Neural cell (in vitro differentiated cells): ENCODE results near the gene TENM3. TPM values are rescaled to one million over a fixed set of nuclear protein-coding genes. Genes with fewer than 3 reads are reported as not detected.

Experiments
- H2AFZ ChIP-seq: fragments of 200-600, 300-800 bp; sonication (generic), shearing (Covaris generic); 2 replicates; pipeline ENCODE4 v1.6.0; 2014; ENCODE audit warnings: low read depth, mild to moderate bottlenecking, antibody characterized with exemption, low read length, moderate library complexity
- H3F3A ChIP-seq: fragments of 200-600 bp; shearing (Covaris generic); 2 replicates; pipeline ENCODE4 v1.6.1; 2016; ENCODE audit warnings: mild to moderate bottlenecking, moderate library complexity, mixed read lengths, antibody characterized with exemption, low read length; ENCODE audit not compliant: insufficient read depth, poor library complexity, severe bottlenecking
- H3K27ac ChIP-seq: fragments of 200-600, 300-800 bp; sonication (generic), shearing (Covaris generic); 2 replicates; pipeline ENCODE4 v1.5.1; 2014; ENCODE audit warnings: mild to moderate bottlenecking, low read length, moderate library complexity
- H3K27me3 ChIP-seq: fragments of 300-800, 200-600 bp; sonication (generic), shearing (Covaris generic); 2 replicates; pipeline ENCODE4 v1.6.0; 2014; ENCODE audit warnings: mild to moderate bottlenecking, low read depth, low read length, moderate library complexity; ENCODE audit not compliant: insufficient read depth
- H3K36me3 ChIP-seq: fragments of 300-800, 200-600 bp; sonication (generic), shearing (Covaris generic); 2 replicates; pipeline ENCODE4 v1.5.1; 2014; ENCODE audit warnings: mild to moderate bottlenecking, antibody characterized with exemption, low read length, moderate library complexity; ENCODE audit not compliant: insufficient read depth
- H3K4me2 ChIP-seq: fragments of 300-800, 200-600 bp; sonication (generic), shearing (Covaris generic); 2 replicates; pipeline ENCODE4 v1.6.0; 2014; ENCODE audit warnings: mild to moderate bottlenecking, low read length
- H3K4me3 ChIP-seq: fragments of 300-800, 200-600 bp; sonication (generic), shearing (Covaris generic); 2 replicates; pipeline ENCODE4 v1.5.1; 2014; ENCODE audit warnings: mild to moderate bottlenecking, low read length, moderate library complexity
- H3K79me2 ChIP-seq: fragments of 200-600 bp; shearing (Covaris generic); replicated peaks from 2 replicates; pipeline ENCODE4 v1.6.0; 2014; ENCODE audit warnings: mild to moderate bottlenecking, low read length, moderate library complexity; ENCODE audit not compliant: insufficient read depth
- H3K9ac ChIP-seq: fragments of 300-800, 200-600 bp; sonication (generic), shearing (Covaris generic); 2 replicates; pipeline ENCODE4 v1.6.1; 2016; ENCODE audit warnings: mild to moderate bottlenecking, low read length, mixed read lengths
- H3K9me2 ChIP-seq: fragments of 200-600 bp; shearing (Covaris generic); 2 replicates; pipeline ENCODE4 v1.6.1; 2016; ENCODE audit warnings: mild to moderate bottlenecking, low read length, mixed read lengths; ENCODE audit not compliant: insufficient read depth
- H3K9me3 ChIP-seq: fragments of 200-600, 300-800 bp; sonication (generic), shearing (Covaris generic); 2 replicates; pipeline ENCODE4 v1.6.1; 2016; ENCODE audit warnings: mild to moderate bottlenecking, mixed run types, low read length, moderate library complexity, mixed read lengths
- H4K20me1 ChIP-seq: fragments of 200-600 bp; shearing (Covaris generic); 2 replicates; pipeline ENCODE4 v1.6.1; 2016; ENCODE audit warnings: mild to moderate bottlenecking, mixed run types; ENCODE audit not compliant: insufficient read depth
- EP300 ChIP-seq: fragments of 450-650 bp; conservative IDR thresholded peaks from 2 replicates; pipeline ENCODE4 v1.6.1; 2014; ENCODE audit warnings: antibody characterized with exemption, mild to moderate bottlenecking, moderate library complexity; ENCODE audit not compliant: poor library complexity, severe bottlenecking
- EZH2 ChIP-seq: fragments of 200-600, 300-800 bp; shearing (Covaris generic), sonication (generic); IDR thresholded peaks from 2 replicates; pipeline ENCODE4 v1.6.1; 2014; ENCODE audit warnings: antibody characterized with exemption, low read length, borderline replicate concordance, mild to moderate bottlenecking; ENCODE audit not compliant: insufficient read depth, poor library complexity, severe bottlenecking
- MXI1 ChIP-seq: fragments of 450-650 bp; conservative IDR thresholded peaks from 2 replicates; pipeline ENCODE4 v1.6.1; 2014; ENCODE audit warnings: antibody characterized with exemption, mild to moderate bottlenecking; ENCODE audit not compliant: poor library complexity, severe bottlenecking
- POLR2AphosphoS5 ChIP-seq: IDR thresholded peaks from 2 replicates; pipeline ENCODE4 v1.6.1; 2012
- RAD21 ChIP-seq: fragments of 450-650 bp; conservative IDR thresholded peaks from 2 replicates; pipeline ENCODE4 v1.6.1; 2014; ENCODE audit warnings: antibody characterized with exemption, mild to moderate bottlenecking, moderate library complexity
- SMC3 ChIP-seq: fragments of 450-650 bp; conservative IDR thresholded peaks from 2 replicates; pipeline ENCODE4 v1.6.1; 2014; ENCODE audit warnings: antibody characterized with exemption, mild to moderate bottlenecking, moderate library complexity; ENCODE audit not compliant: poor library complexity
- TAF1 ChIP-seq: IDR thresholded peaks from 2 replicates; pipeline ENCODE4 v1.6.1; 2012; ENCODE audit warnings: low read depth
- polyA plus RNA-seq: library from polyadenylated mRNA; depleted of rRNA; stranded (reverse); fragments of >200 nt; gene quantifications from 2 replicates; pipeline ENCODE4 v1.2.3, GENCODE V29; 2014
- TF ChIP-seq, protein P1 (sequence below): fragments of 450-650 bp; IDR thresholded peaks from 2 replicates; pipeline ENCODE4 v1.5.1; 2014; ENCODE audit warnings: antibody characterized with exemption, mild to moderate bottlenecking, moderate library complexity; ENCODE audit not compliant: poor library complexity, severe bottlenecking
- TF ChIP-seq, protein P2 (sequence below): IDR thresholded peaks from 2 replicates; pipeline ENCODE4 v1.6.1; 2012; ENCODE audit warnings: borderline replicate concordance

Gene TENM3
- polyA plus RNA-seq, 1 donor from 2014 or later, result 7.3 TPM

DNA sequence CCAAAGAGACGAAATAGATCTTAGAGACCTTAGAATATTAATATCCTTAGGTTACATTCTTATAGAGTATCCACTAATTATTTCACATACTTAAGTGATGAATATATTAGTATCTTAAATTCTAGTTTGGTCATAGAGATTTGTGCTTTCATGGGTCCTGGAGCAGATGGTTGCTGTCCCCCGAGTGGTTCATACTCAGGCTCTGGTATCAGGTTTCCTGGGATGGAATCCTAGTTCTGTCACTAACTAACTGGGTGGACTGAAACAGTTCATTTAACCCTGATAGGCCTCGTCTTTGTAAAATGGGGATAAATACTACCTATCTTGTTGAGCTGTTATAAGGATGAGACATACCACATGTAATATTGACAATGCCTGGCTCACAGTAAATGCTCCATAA lies 264.6 kb downstream of the TENM3 start:
- H3K79me2 ChIP-seq, result peaks cover 7% of the 10 kb centered on the region

DNA sequence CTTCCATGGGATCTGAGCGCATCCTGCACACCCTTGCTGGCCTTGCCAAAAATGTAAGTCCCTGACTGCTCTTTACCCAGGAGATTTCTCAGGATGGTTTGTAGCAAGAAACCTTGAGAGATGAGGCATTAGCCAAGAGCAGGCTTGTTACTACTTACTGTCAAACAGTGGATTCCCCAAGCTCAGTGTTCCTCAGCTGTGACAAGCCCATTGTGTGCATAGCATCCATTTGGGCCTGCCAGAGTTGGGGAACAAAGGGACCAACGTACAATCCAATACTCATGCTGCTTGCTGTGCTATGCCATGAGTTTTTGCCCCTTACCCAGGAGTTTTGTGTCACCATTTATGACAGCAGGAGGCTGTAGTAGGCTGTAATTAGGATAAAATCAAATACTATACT lies 267.6 kb downstream of the TENM3 start:
- Histone ChIP-seq H3K4me2 (no peak overlapping the region), H3K9me3 (no peaks in the 10 kb centered on the region), H3K9ac (no peak overlapping the region), H3K36me3 (no peaks in the 10 kb centered on the region), H2AFZ (no peak overlapping the region), H3K27ac (no peak overlapping the region), H3K79me2 (peaks cover 2% of the 10 kb centered on the region), H3K4me3 (no peak overlapping the region), H3K9me2 (no peaks in the 10 kb centered on the region), H3F3A (no peaks in the 10 kb centered on the region), H4K20me1 (no peaks in the 10 kb centered on the region), H3K27me3 (no peaks in the 10 kb centered on the region)
- TF ChIP-seq, protein P1, sequence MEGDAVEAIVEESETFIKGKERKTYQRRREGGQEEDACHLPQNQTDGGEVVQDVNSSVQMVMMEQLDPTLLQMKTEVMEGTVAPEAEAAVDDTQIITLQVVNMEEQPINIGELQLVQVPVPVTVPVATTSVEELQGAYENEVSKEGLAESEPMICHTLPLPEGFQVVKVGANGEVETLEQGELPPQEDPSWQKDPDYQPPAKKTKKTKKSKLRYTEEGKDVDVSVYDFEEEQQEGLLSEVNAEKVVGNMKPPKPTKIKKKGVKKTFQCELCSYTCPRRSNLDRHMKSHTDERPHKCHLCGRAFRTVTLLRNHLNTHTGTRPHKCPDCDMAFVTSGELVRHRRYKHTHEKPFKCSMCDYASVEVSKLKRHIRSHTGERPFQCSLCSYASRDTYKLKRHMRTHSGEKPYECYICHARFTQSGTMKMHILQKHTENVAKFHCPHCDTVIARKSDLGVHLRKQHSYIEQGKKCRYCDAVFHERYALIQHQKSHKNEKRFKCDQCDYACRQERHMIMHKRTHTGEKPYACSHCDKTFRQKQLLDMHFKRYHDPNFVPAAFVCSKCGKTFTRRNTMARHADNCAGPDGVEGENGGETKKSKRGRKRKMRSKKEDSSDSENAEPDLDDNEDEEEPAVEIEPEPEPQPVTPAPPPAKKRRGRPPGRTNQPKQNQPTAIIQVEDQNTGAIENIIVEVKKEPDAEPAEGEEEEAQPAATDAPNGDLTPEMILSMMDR, result no peak
- TF ChIP-seq SMC3, result no peak
- TF ChIP-seq, protein P2, sequence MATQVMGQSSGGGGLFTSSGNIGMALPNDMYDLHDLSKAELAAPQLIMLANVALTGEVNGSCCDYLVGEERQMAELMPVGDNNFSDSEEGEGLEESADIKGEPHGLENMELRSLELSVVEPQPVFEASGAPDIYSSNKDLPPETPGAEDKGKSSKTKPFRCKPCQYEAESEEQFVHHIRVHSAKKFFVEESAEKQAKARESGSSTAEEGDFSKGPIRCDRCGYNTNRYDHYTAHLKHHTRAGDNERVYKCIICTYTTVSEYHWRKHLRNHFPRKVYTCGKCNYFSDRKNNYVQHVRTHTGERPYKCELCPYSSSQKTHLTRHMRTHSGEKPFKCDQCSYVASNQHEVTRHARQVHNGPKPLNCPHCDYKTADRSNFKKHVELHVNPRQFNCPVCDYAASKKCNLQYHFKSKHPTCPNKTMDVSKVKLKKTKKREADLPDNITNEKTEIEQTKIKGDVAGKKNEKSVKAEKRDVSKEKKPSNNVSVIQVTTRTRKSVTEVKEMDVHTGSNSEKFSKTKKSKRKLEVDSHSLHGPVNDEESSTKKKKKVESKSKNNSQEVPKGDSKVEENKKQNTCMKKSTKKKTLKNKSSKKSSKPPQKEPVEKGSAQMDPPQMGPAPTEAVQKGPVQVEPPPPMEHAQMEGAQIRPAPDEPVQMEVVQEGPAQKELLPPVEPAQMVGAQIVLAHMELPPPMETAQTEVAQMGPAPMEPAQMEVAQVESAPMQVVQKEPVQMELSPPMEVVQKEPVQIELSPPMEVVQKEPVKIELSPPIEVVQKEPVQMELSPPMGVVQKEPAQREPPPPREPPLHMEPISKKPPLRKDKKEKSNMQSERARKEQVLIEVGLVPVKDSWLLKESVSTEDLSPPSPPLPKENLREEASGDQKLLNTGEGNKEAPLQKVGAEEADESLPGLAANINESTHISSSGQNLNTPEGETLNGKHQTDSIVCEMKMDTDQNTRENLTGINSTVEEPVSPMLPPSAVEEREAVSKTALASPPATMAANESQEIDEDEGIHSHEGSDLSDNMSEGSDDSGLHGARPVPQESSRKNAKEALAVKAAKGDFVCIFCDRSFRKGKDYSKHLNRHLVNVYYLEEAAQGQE, result no peak
- TF ChIP-seq MXI1, result no peak
- no peak for TF ChIP-seq EZH2
- TF ChIP-seq TAF1, result no peak
- TF ChIP-seq EP300, result no peak
- no peak for TF ChIP-seq POLR2AphosphoS5
- no peak for TF ChIP-seq RAD21

More for the DNA sequence above, 264.6 kb downstream of the TENM3 start:
- H3K4me2 ChIP-seq, result no peak overlapping the region
- no peak overlapping the region for H3K4me3 ChIP-seq
- no peak overlapping the region for H2AFZ ChIP-seq
- TF ChIP-seq POLR2AphosphoS5 (no peak), EP300 (no peak), TAF1 (no peak), MXI1 (no peak), EZH2 (no peak), SMC3 (no peak), RAD21 (no peak)
- TF ChIP-seq, protein P2, result no peak
- TF ChIP-seq, protein P1, result no peak
- H3K9me3 ChIP-seq, result no peaks in the 10 kb centered on the region
- H4K20me1 ChIP-seq, result no peaks in the 10 kb centered on the region
- no peaks in the 10 kb centered on the region for H3K9me2 ChIP-seq
- no peaks in the 10 kb centered on the region for H3K36me3 ChIP-seq
- H3F3A ChIP-seq, result no peaks in the 10 kb centered on the region
- H3K27me3 ChIP-seq, result no peaks in the 10 kb centered on the region
- no peak overlapping the region for H3K9ac ChIP-seq
- H3K27ac ChIP-seq, result no peak overlapping the region
